HG02973 (cell line): ENCODE results near the gene GPR162.

ENCODE experiments used
- ATAC-seq: cut with Tn5 transposase; IDR thresholded peaks from one replicate; pipeline ENCODE4 v1.9.1; 2021; ENCODE audit warnings: moderate library complexity; ENCODE audit not compliant: unreplicated experiment

Gene GPR162

GRCh38 chr12:6821591-6822425, at the start of gene GPR162:
Gene GPR162, plus strand, starts transcription at chr12:6821821. Its CDS starts 2,078 bp downstream, at chr12:6823899.
- ATAC-seq, result no peak

GRCh38 chr12:6772331-6772695, 49.3 kb upstream of the GPR162 start, which contains the start of gene LAG3:
Gene LAG3, plus strand, starts transcription at chr12:6772520. Its CDS starts 333 bp downstream, at chr12:6772853.
- ATAC-seq, result no peak

GRCh38 chr12:6772726-6773589, 48.7 kb upstream of the GPR162 start:
- no peak for ATAC-seq

GRCh38 chr12:6773590-6774351, 47.9 kb upstream of the GPR162 start:
- ATAC-seq, result no peak

DNA sequence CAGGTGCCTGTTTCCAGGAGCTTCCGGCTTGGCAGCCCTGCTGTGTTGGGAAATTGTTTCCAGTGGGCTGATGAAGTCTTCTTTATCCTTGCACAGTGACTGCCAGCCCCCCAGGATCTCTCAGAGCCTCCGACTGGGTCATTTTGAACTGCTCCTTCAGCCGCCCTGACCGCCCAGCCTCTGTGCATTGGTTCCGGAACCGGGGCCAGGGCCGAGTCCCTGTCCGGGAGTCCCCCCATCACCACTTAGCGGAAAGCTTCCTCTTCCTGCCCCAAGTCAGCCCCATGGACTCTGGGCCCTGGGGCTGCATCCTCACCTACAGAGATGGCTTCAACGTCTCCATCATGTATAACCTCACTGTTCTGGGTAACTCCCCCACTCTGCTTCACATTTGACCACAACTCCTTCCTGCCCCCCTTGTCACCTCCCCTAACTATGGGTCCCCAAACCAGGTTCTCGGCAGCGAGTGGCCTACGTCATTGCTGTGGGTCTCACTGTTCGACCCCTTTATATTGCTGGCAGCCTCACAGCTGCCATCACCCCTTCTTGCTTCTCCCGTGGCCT, 47.0 kb upstream of the GPR162 start:
- ATAC-seq, result no peak

- ATAC-seq, result no peak
These were observed 46.1 kb upstream of the GPR162 start for GRCh38 chr12:6775185-6776174.

DNA sequence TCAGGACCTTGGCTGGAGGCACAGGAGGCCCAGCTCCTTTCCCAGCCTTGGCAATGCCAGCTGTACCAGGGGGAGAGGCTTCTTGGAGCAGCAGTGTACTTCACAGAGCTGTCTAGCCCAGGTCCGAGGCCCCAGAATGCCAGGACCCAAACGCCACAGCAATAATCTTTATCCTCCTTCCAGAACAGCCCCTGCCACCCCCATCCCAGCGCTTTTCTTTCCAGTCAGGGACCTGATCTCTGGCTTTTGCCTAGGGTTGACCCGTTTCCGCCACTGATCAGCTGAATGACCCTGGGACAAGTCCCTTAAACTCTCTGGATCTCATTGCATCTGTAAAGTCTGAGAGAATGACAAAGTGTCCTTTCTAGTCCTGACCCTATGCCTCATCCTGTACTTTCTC, 44.2 kb upstream of the GPR162 start:
- no peak for ATAC-seq

GRCh38 chr12:6778217-6778573, 43.4 kb upstream of the GPR162 start:
- ATAC-seq, result no peak

- peak; percentile 70 for ATAC-seq
These were observed 42.8 kb upstream of the GPR162 start for GRCh38 chr12:6778574-6779550.

- no peak for ATAC-seq
These were observed 41.8 kb upstream of the GPR162 start for GRCh38 chr12:6779708-6780432.

DNA sequence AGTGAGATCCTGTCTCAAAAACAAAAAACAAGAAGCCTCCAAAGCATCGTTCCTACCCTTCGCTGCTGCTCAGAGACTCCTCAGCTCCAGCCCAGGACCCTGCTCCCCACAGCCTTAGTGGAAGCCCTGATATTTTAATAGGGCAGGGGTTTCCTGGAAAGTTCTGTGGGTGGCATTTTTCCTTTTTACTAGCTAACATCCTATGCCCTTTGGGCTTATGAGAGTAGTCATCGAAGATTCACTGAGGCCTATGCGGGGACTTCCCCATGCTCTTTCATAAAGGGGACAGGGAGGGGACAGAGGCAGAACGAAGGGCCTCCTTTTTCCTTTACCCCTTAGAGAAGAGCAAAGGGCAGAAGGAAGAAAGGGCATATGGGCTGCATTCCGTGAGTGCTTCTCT, 41.0 kb upstream of the GPR162 start:
- no peak for ATAC-seq

DNA sequence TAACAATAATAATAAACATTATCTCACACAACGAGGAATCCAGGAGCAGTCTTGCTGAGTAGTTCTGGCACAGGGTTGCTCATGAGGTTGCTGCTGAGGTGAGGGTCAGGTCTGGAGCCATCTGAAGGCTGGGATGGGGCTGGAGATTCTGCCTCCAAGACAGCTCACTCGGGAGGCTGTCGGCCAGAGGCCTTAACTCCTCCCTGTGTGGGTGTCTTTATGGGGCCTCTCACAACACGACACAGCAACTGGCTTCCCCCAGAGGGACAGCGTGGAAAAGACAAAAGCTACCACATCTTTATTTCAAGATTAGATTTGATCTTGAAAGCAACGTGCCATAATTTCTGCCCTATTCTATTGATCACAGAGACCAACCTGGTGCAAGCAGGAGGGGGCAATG, 39.5 kb upstream of the GPR162 start:
- ATAC-seq, result no peak

DNA sequence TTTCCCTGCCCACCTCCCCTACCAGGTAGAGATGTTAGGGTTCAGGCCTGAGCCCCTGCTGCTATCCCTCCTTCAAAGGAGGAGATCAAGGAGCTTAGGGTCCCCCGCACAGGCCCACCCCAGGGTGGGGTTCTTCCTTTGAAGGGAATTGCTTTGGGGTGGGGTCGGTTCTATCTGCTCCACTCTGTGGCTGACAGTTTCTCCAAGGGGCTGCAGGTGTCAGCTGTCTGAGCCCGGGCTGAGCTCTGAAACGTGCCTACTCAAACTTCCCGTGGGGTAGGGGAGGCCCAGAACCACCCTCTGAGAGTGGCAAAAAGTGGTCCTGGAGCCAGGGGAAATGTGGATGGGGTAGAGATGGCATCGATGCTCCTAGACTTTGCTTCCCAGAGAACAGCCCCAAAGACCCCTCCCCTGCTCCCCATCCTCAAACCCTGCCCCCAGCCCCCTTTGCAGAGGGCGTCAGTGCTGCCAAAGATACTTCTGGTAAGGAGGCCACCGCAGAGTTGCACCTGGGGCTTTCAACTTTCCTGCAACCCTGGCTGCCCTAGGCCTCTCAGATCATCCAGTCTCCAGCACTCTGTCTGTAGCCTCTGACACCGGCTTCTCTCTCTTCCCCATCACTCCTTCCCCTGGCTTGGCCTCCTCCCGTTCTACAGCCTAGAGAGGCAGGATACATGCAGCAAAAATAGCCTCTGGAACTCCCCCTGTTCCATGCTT, 38.6 kb upstream of the GPR162 start:
- ATAC-seq, result no peak

GRCh38 chr12:6783828-6784227, 37.8 kb upstream of the GPR162 start:
- ATAC-seq, result no peak

GRCh38 chr12:6784296-6784695, 37.3 kb upstream of the GPR162 start:
- ATAC-seq, result no peak

DNA sequence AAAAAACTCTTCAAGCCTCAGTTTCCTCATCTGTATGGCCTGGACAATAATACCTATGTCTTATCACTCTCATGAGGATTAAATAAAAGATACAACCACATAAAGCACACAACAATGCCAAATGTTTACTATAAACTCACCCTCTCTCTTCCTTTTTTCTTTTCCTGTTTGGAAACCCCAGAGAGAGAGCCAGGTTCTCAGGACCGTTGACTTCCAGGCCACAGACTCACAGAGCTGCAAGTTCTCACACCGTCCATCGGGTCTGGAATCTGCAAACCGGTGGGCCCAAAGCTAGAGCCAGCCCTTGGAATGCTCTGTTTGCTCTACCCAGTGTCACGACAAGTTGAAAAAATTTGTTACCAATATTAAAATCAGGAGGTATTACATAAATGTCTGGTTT, 36.9 kb upstream of the GPR162 start:
- ATAC-seq, result no peak

DNA sequence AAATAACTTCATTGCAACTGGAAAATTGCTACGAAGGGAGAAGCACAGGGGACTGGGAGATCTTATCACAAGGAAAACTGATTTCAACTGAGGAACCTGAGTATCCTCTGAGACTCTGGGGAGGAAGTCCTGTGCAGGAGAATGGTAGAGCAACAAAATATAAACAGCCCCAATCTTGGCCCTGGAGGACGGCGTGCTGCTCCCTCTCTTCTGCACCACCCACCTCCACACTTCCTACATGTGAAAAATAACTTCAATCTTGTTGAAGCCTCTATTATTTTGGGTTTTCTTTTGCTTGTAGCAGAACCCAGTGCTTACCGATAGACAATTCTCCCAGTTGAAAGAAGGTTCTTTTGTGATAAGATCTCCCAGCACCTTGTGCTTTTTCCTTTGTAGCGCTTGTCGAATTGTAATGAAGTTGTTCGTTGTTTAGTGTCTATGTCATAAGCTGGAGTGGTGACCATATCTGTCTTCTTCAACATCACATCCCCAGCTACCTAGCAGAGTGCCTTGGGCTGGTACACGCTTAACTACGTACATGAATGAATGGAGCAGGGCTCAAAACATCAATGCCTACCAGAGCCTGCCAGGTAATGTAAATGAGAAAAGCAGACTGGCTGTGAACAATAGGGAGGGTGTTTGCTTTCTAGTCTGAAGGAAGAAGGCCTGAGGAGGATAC, 35.1 kb upstream of the GPR162 start:
- no peak for ATAC-seq
